ENCODE data around the gene ZBTB25.

ZBTB25 gene

DNA sequence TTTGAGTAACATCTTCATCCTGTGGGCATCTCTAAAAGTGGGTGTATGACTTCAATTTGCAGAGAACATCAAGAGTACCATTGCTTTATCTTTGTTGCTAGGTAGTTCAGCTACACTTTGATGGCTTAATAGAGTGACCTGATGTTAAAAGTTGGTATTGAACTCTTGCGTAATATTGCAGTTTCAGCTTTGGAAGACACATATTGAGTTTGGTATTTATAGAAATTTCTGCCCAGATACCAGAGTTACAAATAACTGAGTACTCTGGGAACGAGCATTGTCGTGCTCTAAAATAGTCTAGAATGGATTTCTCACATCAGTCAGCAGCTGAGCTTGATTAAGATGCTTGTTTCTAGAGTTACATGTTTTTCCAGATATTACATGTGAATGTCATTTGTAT lies 63.1 kb downstream of the ZBTB25 start:
- TF ChIP-seq, protein P1, sequence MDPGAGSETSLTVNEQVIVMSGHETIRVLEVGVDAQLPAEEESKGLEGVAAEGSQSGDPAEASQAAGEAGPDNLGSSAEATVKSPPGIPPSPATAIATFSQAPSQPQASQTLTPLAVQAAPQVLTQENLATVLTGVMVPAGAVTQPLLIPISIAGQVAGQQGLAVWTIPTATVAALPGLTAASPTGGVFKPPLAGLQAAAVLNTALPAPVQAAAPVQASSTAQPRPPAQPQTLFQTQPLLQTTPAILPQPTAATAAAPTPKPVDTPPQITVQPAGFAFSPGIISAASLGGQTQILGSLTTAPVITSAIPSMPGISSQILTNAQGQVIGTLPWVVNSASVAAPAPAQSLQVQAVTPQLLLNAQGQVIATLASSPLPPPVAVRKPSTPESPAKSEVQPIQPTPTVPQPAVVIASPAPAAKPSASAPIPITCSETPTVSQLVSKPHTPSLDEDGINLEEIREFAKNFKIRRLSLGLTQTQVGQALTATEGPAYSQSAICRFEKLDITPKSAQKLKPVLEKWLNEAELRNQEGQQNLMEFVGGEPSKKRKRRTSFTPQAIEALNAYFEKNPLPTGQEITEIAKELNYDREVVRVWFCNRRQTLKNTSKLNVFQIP (CRISPR knock-in tag; IDR thresholded peaks at IDR 0.05; ENCODE audit: borderline replicate concordance, low read depth), result no peak
- TF ChIP-seq CSDC2 (CRISPR knock-in tag; IDR thresholded peaks at IDR 0.05), result no peak
- no peak for TF ChIP-seq ZC3H10 (CRISPR knock-in tag; IDR thresholded peaks at IDR 0.05)
- TF ChIP-seq ARNTL (CRISPR knock-in tag; IDR thresholded peaks at IDR 0.05; ENCODE audit: borderline replicate concordance, low read depth), result no peak
- no peak for TF ChIP-seq SNAI2 (CRISPR knock-in tag; IDR thresholded peaks at IDR 0.05)
- TF ChIP-seq ZNF565 (CRISPR knock-in tag; conservative IDR thresholded peaks at IDR 0.05; ENCODE audit: low read depth), result no peak
- TF ChIP-seq OSR1 (CRISPR knock-in tag; IDR thresholded peaks at IDR 0.05), result no peak
- TF ChIP-seq, protein P2, sequence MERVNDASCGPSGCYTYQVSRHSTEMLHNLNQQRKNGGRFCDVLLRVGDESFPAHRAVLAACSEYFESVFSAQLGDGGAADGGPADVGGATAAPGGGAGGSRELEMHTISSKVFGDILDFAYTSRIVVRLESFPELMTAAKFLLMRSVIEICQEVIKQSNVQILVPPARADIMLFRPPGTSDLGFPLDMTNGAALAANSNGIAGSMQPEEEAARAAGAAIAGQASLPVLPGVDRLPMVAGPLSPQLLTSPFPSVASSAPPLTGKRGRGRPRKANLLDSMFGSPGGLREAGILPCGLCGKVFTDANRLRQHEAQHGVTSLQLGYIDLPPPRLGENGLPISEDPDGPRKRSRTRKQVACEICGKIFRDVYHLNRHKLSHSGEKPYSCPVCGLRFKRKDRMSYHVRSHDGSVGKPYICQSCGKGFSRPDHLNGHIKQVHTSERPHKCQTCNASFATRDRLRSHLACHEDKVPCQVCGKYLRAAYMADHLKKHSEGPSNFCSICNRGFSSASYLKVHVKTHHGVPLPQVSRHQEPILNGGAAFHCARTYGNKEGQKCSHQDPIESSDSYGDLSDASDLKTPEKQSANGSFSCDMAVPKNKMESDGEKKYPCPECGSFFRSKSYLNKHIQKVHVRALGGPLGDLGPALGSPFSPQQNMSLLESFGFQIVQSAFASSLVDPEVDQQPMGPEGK (CRISPR knock-in tag; IDR thresholded peaks at IDR 0.05; ENCODE audit: borderline replicate concordance), result no peak
- TF ChIP-seq GLIS3 (CRISPR knock-in tag; IDR thresholded peaks at IDR 0.05), result no peak
- no peak for TF ChIP-seq RARB (CRISPR knock-in tag; IDR thresholded peaks at IDR 0.05)
- no peak for TF ChIP-seq ZNF8 (CRISPR knock-in tag; IDR thresholded peaks at IDR 0.05)
- TF ChIP-seq, protein P3, sequence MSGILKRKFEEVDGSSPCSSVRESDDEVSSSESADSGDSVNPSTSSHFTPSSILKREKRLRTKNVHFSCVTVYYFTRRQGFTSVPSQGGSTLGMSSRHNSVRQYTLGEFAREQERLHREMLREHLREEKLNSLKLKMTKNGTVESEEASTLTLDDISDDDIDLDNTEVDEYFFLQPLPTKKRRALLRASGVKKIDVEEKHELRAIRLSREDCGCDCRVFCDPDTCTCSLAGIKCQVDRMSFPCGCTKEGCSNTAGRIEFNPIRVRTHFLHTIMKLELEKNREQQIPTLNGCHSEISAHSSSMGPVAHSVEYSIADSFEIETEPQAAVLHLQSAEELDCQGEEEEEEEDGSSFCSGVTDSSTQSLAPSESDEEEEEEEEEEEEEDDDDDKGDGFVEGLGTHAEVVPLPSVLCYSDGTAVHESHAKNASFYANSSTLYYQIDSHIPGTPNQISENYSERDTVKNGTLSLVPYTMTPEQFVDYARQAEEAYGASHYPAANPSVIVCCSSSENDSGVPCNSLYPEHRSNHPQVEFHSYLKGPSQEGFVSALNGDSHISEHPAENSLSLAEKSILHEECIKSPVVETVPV (CRISPR knock-in tag; IDR thresholded peaks at IDR 0.05), result no peak
- ATAC-seq, result no peak

DNA sequence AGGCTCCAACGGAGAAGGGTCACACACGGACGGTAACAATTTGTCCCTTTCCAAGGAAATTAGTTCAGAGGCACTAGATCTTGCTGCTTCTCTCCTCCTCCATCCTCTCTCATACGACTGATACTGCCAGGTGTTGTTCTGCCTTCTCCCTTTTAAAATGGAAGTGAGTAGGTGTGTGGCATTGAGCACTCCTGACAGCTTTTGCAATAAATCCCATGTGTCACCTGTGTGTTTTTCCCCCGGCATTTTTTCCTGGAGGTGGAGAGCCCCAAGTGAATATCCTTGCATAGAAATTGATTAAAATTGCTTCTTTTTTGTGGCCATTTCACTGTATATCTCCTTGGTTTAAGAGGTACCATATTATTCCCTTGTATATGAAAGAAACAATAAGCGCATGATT lies 64.5 kb downstream of the ZBTB25 start:
- TF ChIP-seq, protein P1 (CRISPR knock-in tag; IDR thresholded peaks at IDR 0.05; ENCODE audit: borderline replicate concordance, low read depth), result no peak
- no peak for ATAC-seq

DNA sequence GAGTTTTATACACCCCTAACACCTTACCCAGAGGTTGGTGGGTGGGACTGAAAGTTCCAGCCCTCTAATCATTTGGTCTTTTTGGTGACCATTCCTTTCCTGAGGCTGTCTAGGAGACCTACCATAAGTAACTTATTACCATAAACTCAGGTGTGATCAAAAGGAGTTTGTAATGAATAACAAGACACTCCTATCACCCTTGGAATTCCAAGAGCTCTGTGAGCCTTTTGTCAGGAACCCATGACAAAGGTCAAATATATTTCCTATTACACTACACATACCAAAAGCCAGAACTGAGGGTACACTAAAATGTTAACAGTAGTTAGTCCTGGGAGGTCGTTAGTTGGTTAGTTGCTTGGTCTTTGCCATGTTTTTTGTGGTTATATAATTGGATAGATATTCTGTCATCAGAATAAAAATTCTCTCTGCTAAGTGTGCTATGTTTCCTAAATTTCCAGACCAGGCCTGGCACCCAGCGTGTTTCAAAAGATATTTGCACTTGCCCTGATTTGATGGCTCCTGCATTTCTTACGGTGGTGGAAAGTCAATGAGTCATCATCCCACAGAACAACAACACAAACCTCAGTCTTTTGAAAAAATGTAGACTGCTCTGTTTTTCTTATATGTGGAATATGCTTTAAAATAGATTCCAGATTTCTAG lies 65.3 kb downstream of the ZBTB25 start:
- peak; percentile 92 for ATAC-seq
- no peak for TF ChIP-seq ISL1 (CRISPR knock-in tag; IDR thresholded peaks at IDR 0.05)
- no peak for TF ChIP-seq ZC3H10 (CRISPR knock-in tag; IDR thresholded peaks at IDR 0.05)
- no peak for TF ChIP-seq ARNTL (CRISPR knock-in tag; IDR thresholded peaks at IDR 0.05; ENCODE audit: borderline replicate concordance, low read depth)
- TF ChIP-seq ESRRG (CRISPR knock-in tag; IDR thresholded peaks at IDR 0.05), result no peak
- no peak for TF ChIP-seq TCF4 (CRISPR knock-in tag; IDR thresholded peaks at IDR 0.05; ENCODE audit: borderline replicate concordance)

DNA sequence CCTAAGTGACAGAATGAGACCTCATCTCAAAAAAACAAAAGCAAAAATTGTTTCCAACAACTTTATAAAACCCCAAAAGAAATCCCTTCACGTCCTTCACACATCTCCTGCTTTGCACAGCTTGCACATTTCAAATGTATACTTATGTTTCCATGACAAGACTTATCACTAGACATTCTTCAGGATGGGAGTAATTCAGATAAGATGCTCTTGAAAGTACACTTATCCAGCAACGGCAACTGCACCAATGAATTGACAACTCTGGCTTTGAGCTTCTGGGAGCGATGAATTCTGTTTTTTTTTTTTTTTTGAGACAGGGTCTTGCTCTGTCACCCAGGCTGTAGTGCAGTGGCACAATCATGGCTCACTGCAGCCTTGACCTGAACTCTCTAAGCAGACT lies 69.1 kb downstream of the ZBTB25 start:
- ATAC-seq, result no peak
- TF ChIP-seq, protein P4, sequence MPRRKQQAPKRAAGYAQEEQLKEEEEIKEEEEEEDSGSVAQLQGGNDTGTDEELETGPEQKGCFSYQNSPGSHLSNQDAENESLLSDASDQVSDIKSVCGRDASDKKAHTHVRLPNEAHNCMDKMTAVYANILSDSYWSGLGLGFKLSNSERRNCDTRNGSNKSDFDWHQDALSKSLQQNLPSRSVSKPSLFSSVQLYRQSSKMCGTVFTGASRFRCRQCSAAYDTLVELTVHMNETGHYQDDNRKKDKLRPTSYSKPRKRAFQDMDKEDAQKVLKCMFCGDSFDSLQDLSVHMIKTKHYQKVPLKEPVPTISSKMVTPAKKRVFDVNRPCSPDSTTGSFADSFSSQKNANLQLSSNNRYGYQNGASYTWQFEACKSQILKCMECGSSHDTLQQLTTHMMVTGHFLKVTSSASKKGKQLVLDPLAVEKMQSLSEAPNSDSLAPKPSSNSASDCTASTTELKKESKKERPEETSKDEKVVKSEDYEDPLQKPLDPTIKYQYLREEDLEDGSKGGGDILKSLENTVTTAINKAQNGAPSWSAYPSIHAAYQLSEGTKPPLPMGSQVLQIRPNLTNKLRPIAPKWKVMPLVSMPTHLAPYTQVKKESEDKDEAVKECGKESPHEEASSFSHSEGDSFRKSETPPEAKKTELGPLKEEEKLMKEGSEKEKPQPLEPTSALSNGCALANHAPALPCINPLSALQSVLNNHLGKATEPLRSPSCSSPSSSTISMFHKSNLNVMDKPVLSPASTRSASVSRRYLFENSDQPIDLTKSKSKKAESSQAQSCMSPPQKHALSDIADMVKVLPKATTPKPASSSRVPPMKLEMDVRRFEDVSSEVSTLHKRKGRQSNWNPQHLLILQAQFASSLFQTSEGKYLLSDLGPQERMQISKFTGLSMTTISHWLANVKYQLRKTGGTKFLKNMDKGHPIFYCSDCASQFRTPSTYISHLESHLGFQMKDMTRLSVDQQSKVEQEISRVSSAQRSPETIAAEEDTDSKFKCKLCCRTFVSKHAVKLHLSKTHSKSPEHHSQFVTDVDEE (CRISPR knock-in tag; IDR thresholded peaks at IDR 0.05), result no peak
- TF ChIP-seq CSDC2 (CRISPR knock-in tag; IDR thresholded peaks at IDR 0.05), result no peak
- TF ChIP-seq ISL1 (CRISPR knock-in tag; IDR thresholded peaks at IDR 0.05), result no peak
- no peak for TF ChIP-seq ZC3H10 (CRISPR knock-in tag; IDR thresholded peaks at IDR 0.05)
- TF ChIP-seq, protein P2 (CRISPR knock-in tag; IDR thresholded peaks at IDR 0.05; ENCODE audit: borderline replicate concordance), result no peak
- no peak for TF ChIP-seq ZFP3 (CRISPR knock-in tag; IDR thresholded peaks at IDR 0.05)
- no peak for TF ChIP-seq OSR1 (CRISPR knock-in tag; IDR thresholded peaks at IDR 0.05)
- TF ChIP-seq ARNTL (CRISPR knock-in tag; IDR thresholded peaks at IDR 0.05; ENCODE audit: borderline replicate concordance, low read depth), result no peak
- TF ChIP-seq ZNF70 (CRISPR knock-in tag; IDR thresholded peaks at IDR 0.05), result no peak
- no peak for TF ChIP-seq GLIS3 (CRISPR knock-in tag; IDR thresholded peaks at IDR 0.05)
- TF ChIP-seq SNAI2 (CRISPR knock-in tag; IDR thresholded peaks at IDR 0.05), result no peak
- TF ChIP-seq TOX (CRISPR knock-in tag; IDR thresholded peaks at IDR 0.05; ENCODE audit: borderline replicate concordance), result no peak
- no peak for TF ChIP-seq ESRRG (CRISPR knock-in tag; IDR thresholded peaks at IDR 0.05)
- no peak for TF ChIP-seq ZFP30 (CRISPR knock-in tag; IDR thresholded peaks at IDR 0.05)
- TF ChIP-seq, protein P1 (CRISPR knock-in tag; IDR thresholded peaks at IDR 0.05; ENCODE audit: borderline replicate concordance, low read depth), result no peak
- no peak for TF ChIP-seq ZNF565 (CRISPR knock-in tag; conservative IDR thresholded peaks at IDR 0.05; ENCODE audit: low read depth)
